DND-41 (cell line): Measurements from ENCODE around the gene FOXRED2.

Experiments
- ATAC-seq: fragments of 200-7000 bp; cut with Tn5 transposase; 3 replicates; pipeline ENCODE4 v1.9.1; 2021; ENCODE audit warnings: low read depth; ENCODE audit not compliant: insufficient read depth
- DNase-seq: peaks from one replicate; pipeline ENCODE4 v3.0.0-alpha.2; 2020
- H2AFZ ChIP-seq: 2 replicates; pipeline ENCODE4 v1.6.0; 2012; ENCODE audit warnings: low read depth, low read length
- H3K27ac ChIP-seq: 2 replicates; pipeline ENCODE4 v1.5.1; 2012; ENCODE audit warnings: low read length, inconsistent platforms
- H3K27me3 ChIP-seq: fragments of 200-600 bp; sonication (generic); 2 replicates; pipeline ENCODE4 v1.6.0; 2012; ENCODE audit warnings: low read length, mild to moderate bottlenecking, inconsistent platforms; ENCODE audit not compliant: insufficient read depth, poor library complexity
- H3K36me3 ChIP-seq: 2 replicates; pipeline ENCODE4 v1.5.1; 2012; ENCODE audit warnings: low read length, inconsistent platforms; ENCODE audit not compliant: insufficient read depth
- H3K4me1 ChIP-seq: 2 replicates; pipeline ENCODE4 v1.5.1; 2012; ENCODE audit warnings: mild to moderate bottlenecking, low read length; ENCODE audit not compliant: insufficient read depth
- H3K4me2 ChIP-seq: 2 replicates; pipeline ENCODE4 v1.6.0; 2012; ENCODE audit warnings: mild to moderate bottlenecking, moderate library complexity, low read length, inconsistent platforms; ENCODE audit not compliant: insufficient read depth
- H3K4me3 ChIP-seq, 2 experiments: fragments of 200-600 bp in 1 of 2; shearing (Covaris generic) in 1 of 2; 2 replicates each; pipeline ENCODE4 v1.5.1; 2012 to 2016; ENCODE audit warnings: inconsistent platforms in 2 of 2, low read length in 2 of 2, mild to moderate bottlenecking in 2 of 2, low read depth in 1 of 2, moderate library complexity in 1 of 2
- H3K79me2 ChIP-seq: 2 replicates; pipeline ENCODE4 v1.6.0; 2012; ENCODE audit warnings: low read length, inconsistent platforms; ENCODE audit not compliant: insufficient read depth
- H3K9ac ChIP-seq: 2 replicates; pipeline ENCODE4 v1.6.0; 2012; ENCODE audit warnings: low read depth, mild to moderate bottlenecking, inconsistent platforms, low read length, moderate library complexity
- H3K9me3 ChIP-seq: 2 replicates; pipeline ENCODE4 v1.5.1; 2012; ENCODE audit warnings: low read length, moderate library complexity, mild to moderate bottlenecking, inconsistent platforms; ENCODE audit not compliant: insufficient read depth, severe bottlenecking
- H4K20me1 ChIP-seq: 2 replicates; pipeline ENCODE4 v1.6.0; 2012; ENCODE audit warnings: low read length; ENCODE audit not compliant: insufficient read depth
- EZH2 ChIP-seq: IDR thresholded peaks from 3 replicates; pipeline ENCODE4 v1.6.1; 2012; ENCODE audit warnings: borderline replicate concordance, low read depth, mild to moderate bottlenecking, moderate library complexity, low read length, inconsistent platforms; ENCODE audit not compliant: severe bottlenecking
- TF ChIP-seq, protein P1 (sequence below): IDR thresholded peaks from 2 replicates; pipeline ENCODE4 v1.5.1; 2012; ENCODE audit warnings: borderline replicate concordance, low read length, moderate library complexity, mild to moderate bottlenecking; ENCODE audit not compliant: poor library complexity, severe bottlenecking; ENCODE audit errors: extremely low read depth

The FOXRED2 gene

DNA sequence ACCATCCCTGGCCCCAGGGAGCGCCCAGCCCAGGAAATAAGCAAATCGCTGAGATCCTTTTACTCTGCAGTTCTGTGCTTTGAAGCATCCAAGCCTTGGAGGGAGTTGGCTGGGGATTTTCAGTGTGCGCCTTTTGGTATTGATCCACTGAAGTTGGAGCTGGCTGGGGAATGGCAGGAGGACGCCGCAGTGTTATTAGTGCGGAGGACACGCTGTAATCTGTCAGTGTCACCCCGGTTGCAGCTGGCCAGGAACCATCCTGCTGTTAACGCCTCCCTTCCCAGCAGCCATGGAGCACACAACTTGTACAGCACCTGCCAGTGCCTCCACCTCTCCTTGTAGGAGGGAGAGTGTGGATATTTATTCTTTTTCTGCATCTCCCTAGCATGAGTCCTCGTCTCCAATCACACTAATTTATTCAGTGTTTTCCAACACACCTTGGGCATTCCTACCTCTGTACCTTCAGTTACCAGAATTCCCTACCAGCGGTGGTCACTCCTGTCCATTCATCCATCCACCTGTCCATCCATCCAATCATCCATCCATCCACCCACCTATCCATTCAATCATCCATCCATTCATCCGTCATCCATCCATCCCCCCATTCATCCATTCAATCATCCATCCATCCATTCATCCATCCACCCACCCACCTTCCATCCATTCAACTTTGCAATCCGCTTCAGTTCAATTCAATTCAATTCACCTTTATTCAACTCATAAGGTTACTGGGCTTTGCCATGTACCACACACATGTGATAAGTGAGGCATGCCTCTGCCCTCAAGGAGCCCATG lies 44.1 kb upstream of the FOXRED2 start:
- H3K36me3 ChIP-seq = no peaks in the 10 kb centered on the region
- no peak overlapping the region for H3K4me3 ChIP-seq
- H3K4me2 ChIP-seq = no peak overlapping the region
- H3K27ac ChIP-seq = no peak overlapping the region
- H3K9ac ChIP-seq = no peak overlapping the region
- no peaks in the 10 kb centered on the region for H4K20me1 ChIP-seq
- TF ChIP-seq, protein P1, sequence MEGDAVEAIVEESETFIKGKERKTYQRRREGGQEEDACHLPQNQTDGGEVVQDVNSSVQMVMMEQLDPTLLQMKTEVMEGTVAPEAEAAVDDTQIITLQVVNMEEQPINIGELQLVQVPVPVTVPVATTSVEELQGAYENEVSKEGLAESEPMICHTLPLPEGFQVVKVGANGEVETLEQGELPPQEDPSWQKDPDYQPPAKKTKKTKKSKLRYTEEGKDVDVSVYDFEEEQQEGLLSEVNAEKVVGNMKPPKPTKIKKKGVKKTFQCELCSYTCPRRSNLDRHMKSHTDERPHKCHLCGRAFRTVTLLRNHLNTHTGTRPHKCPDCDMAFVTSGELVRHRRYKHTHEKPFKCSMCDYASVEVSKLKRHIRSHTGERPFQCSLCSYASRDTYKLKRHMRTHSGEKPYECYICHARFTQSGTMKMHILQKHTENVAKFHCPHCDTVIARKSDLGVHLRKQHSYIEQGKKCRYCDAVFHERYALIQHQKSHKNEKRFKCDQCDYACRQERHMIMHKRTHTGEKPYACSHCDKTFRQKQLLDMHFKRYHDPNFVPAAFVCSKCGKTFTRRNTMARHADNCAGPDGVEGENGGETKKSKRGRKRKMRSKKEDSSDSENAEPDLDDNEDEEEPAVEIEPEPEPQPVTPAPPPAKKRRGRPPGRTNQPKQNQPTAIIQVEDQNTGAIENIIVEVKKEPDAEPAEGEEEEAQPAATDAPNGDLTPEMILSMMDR = no peak
- no peak for TF ChIP-seq EZH2
- no peak for DNase-seq
- H2AFZ ChIP-seq = no peak overlapping the region
- H3K27me3 ChIP-seq = peaks cover 8% of the 10 kb centered on the region
- ATAC-seq = no peak
- no peaks in the 10 kb centered on the region for H3K9me3 ChIP-seq
- H3K79me2 ChIP-seq = no peaks in the 10 kb centered on the region
- peaks cover 4% of the 10 kb centered on the region; the same call in 1 of the 2 replicates for H3K4me1 ChIP-seq

DNA sequence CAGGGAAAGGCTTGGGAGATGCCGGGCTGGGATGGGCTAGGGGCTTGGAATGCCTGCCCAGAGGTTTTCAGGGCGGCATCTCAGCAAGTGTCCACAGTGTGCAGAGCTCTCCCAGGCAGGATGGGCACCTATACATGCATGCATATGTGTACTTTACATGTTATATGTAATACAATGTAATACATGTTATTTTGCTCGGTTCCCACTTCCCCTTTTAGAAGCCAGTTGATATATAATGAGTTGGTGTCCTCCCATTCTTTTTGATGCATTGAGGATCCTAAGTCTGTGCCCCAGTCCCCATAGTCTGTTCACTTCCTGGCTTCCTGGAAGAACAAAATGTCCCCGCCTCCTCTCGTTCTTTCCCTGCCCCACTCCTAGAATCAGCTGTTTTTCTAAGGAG lies 42.2 kb upstream of the FOXRED2 start:
- DNase-seq = no peak
- Histone ChIP-seq H2AFZ (peak overlapping the region; percentile 42; the same call in 1 of the 2 replicates), H3K9me3 (no peaks in the 10 kb centered on the region), H3K4me3 (no peak overlapping the region), H4K20me1 (no peaks in the 10 kb centered on the region), H3K79me2 (no peaks in the 10 kb centered on the region), H3K27me3 (peaks cover 8% of the 10 kb centered on the region), H3K4me1 (peaks cover 4% of the 10 kb centered on the region; the same call in 1 of the 2 replicates), H3K36me3 (no peaks in the 10 kb centered on the region), H3K9ac (no peak overlapping the region), H3K4me2 (no peak overlapping the region), H3K27ac (no peak overlapping the region)
- ATAC-seq = peak; percentile 17; the same call in 1 of the 3 replicates
- TF ChIP-seq EZH2 = no peak
- TF ChIP-seq, protein P1 = no peak

GRCh38 chr22:36548606-36549005 lies 41.8 kb upstream of the FOXRED2 start:
- H3K27me3 ChIP-seq = peaks cover 8% of the 10 kb centered on the region

More at GRCh38 chr22:36548606-36549005, 41.8 kb upstream of the FOXRED2 start:
- Histone ChIP-seq H3K4me3 (no peak overlapping the region), H3K4me1 (peaks cover 4% of the 10 kb centered on the region; the same call in 1 of the 2 replicates), H2AFZ (no peak overlapping the region), H4K20me1 (no peaks in the 10 kb centered on the region), H3K9ac (no peak overlapping the region), H3K9me3 (no peaks in the 10 kb centered on the region), H3K4me2 (no peak overlapping the region), H3K79me2 (no peaks in the 10 kb centered on the region), H3K36me3 (no peaks in the 10 kb centered on the region), H3K27ac (no peak overlapping the region)
- DNase-seq (no peak), ATAC-seq (no peak)
- TF ChIP-seq EZH2 = no peak
- TF ChIP-seq, protein P1 = no peak
